GM19238 (cell line): ENCODE results near the gene CFAP157.

Source experiments
- DNase-seq: peaks from one replicate; pipeline ENCODE4 v3.0.0; 2011; ENCODE audit warnings: low spot score; ENCODE audit not compliant: insufficient read length

Gene CFAP157

DNA sequence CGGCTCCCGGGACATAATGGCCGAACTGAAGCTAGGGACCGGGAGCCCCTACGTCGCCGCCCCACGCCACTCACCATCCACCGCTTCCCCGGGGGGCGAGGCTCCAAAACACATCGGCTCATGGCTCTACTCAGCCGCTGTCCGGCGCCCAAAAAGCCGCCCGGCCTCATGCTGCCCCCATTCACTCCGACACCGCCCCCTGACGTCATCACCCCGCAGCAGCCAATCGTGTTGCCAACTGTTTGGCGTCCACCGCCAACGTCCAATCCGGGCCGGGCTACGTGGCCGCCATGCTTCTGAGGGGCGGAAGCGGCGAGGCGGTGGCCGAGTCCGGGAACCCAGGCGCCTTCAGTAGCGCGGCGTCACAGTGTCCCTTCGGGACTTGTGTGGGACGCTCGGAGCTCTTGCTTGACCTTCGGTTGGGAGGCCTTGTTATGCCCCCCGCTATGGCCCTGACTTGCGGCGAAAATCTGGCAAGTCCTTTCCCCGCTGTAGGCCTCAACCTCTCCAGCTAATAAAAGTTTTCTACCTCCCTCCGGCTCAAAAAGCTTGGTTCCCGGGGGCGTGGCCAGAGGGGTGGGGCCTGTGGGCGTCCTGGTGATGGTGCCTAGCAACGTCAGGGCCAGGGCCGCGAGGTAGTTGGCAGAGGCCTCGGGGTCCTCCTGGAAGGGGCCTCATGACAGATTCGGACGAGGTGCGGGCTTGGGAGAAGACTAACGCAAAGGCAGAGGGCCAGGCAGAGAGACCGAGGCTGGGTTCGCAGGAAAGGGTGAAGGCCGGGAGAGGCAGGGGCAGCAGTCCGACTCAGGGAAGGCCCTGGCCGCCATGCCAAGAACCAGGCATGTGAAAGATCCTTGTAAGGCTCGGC is 8.9 kb downstream of the CFAP157 start, which contains the start of the genes PTRH1 and TTC16:
TSS of gene PTRH1 (minus strand) at position 194 of the 868 bp plus-strand sequence. CDS start at position 170, 24 bp downstream.
TSS of gene TTC16 (plus strand) at position 610 of the 868 bp plus-strand sequence. CDS start at position 677, 67 bp downstream.
- peak; percentile 99 for DNase-seq

DNA sequence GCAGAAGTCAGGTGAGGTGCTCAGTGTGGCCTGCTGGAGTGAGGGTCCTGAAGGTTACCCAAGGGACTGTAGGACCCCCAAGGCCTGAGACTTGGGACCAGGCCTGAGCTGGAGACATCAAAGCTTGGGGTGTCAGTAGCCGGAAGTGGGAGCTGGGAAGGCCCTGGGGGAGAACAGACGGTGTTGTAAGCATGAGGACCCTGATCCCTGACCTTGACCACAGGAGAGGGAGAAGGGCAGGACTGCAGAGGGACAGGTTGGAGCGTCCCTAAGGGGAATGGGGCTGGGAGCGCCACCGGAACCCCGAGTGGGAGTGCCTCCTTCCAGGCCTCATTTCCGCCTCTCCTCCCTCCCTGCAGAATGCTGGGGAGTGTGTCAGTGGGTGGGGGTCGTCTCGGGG is 9.6 kb downstream of the CFAP157 start:
- DNase-seq, result no peak

DNA sequence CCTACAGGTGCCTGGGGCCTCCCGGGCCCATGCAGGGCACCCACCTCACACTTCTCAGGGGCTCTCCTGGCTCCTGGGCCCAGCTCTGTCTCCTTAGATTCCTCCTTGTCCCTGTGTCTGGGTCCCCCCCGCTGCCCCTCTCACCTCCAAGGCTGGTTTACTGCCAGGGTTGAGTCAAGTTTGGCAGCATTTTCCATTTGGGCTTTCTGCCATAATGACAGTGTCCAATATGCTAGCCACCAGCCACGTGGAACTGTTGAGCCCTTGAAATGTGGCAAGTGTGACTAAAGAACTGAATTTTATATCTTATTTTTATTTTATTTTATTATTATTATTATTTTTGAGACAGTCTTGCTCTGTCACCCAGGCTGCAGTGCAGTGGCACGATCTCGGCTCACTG is 11.0 kb downstream of the CFAP157 start:
- no peak for DNase-seq

DNA sequence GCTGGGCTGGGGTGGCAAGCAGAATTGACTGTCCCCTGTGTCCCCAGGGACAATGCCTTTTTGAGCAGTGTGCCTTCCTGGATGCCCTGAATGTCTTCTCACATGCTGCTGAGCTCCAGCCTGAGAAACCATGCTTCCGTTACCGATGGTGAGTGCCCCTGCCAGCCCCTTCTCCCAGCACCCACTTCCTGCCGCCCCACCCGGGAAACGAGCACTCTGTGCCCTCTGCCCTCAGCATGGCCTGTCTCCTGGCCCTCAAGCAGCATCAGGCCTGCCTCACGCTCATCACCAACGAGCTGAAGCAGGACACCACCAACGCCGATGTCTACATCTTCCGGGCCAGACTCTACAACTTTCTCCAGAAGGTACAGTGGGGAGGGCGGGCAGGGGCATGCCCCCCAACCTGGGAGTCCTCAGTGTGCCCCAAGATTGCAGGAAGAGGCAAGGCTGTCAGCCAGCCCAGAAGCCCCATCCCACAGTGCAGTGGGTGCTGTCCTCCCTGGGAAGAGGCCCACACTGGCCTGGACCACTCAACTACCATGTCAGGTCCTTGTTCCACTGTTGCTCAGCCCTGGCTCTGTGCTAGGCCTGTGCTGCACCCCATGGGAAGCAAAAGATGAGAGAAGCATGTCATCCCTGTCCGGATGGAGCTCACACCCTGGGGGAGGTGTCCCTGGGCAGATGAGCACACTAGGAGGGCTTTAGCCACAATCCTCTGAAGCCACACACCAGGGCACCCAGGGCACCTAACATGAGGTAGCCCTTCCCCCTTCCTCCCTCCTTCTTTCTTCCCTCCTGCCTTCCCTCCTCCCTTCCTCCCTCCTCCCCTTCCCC is 13.5 kb downstream of the CFAP157 start:
- DNase-seq, result no peak

DNA sequence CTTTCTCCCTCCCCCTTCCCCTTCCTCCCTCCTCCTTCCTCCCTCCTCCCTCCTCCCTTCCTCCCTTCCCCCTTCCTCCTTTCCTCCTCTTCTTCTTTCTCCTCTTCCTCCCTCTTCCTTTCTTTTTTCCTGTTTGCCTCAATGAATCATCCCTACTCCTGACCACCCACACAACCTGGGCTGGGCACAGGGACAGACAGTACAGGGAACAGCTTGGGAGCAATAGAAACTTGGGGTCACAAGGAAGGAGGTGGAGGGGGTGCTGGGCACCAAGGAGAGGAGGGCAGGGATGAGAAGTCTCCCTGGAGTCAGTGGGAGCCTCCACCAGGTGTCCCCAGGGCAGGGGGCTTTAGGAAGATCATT is 14.1 kb downstream of the CFAP157 start:
- DNase-seq, result no peak

DNA sequence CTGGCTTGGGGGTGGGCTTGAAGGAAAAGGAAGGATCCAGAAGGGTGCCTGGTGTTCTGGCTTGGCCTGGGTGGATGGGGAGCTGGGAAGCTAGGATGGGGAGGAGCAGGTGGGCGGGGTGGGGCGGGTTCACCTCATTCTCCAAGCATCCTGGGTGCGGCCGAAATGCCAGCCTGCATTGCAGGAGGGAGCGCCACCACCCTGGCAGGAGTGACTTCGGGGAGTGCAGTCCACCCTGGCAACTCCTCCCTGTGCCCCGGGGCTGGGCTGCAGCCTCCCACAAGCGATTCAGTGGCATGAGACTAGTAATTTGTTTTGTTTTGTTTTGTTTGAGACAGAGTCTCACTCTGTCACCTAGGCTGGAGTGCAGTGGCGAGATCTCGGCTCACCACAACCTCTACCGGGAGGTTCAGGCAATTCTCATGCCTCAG is 14.6 kb downstream of the CFAP157 start:
- no peak for DNase-seq

DNA sequence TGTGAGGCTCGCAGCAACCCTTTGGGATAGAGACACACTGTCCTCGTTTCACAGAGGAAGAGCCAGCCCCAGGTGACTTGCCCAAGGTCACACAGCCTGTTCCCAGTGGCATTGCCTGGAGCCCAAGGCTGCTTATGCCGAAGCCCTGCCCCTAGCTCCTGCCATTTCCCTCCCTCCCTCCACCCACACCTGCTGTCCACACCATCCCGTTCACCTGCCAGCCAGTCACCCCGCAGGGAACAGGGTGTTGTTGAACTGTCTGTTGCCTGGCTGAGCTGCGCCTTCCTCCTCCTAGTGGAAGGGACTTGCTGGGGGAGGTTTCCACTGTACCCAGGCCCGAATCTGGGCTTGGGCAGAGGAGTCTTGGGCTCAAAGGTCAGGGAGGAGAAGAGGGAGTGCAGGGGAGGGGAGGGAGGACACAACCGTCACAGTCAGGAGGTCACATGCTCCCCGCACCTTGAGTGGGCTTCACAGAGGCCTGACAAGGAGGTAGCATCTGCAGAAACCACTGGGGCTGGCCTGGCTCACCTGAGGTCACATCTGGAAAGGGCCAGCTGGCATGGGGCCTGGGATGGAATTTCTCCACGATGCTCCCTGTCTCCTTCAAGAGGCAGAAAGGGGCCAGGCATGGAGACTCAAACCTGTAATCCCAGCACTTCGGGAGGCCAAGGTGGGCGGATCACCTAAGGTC is 15.4 kb downstream of the CFAP157 start:
- DNase-seq, result no peak

DNA sequence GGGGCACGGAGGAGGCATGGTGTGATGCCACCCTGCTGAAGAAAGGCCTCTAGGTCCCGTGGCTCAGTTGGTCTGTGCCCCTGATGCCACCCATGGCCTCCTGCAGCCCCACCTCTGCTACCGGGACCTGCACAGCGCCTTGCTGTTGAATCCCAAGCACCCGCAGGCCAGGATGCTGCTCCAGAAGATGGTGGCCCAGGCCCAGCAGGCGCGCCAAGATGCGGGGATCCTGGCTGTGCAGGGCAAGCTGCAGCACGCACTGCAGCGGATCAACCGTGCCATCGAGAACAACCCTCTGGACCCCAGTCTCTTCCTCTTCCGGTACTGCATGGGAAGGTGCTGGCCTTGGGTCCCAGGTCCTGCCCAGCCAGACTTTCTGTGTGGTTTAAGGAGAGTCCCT is 16.2 kb downstream of the CFAP157 start:
- no peak for DNase-seq

DNA sequence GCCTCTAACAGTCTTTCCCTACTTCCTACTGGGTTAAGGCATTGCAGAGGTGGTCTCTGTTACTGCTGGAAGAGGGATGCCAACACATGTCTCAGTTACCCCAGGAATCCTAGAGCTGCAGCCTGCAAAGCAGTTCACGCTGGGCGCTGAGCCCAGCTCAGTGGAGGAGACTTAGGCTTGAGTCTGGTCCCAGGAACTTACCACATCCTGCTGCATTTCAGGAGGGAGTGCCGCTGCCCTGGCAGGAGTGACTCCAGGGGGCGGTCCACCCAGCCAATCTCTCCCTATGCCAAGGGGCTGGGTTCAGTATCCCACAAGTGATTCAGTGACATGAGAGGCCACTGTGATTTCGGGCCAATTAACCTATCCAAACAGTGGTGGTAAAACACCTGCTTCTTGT is 16.7 kb downstream of the CFAP157 start:
- DNase-seq, result no peak

DNA sequence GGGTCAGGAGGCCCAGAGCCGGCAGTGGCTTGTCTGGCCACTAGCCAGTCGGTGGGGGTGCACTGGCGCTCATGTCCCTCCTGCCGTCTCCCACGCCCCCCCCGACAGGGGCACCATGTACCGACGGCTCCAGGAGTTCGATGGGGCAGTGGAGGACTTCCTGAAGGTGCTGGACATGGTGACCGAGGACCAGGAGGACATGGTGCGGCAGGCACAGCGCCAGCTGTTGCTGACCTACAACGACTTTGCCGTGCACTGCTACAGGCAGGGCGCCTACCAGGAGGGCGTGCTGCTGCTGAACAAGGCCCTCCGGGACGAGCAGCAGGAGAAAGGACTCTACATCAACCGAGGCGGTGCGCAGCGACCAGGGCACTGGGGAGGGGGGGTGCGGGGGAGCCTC is 17.2 kb downstream of the CFAP157 start:
- DNase-seq, result no peak

DNA sequence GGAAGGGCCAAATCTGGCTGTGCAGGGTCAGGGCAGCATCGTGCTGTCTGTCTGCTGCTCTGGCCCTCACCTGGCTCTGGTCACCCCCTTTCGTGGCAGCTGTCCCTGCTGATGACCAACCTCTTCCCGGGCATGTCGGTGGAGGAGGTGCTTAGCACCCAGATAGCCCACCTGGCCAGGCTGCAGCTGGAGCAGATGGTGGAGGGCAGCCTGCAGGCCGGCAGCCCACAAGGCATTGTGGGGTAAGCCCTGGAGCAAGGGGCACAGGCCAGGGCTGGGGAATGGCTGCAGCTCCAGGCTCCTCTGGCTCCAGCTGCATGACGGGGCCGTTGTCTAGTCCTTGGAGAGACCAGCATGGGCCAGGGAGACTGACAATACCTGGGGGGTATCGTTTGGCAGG is 20.1 kb downstream of the CFAP157 start:
- no peak for DNase-seq

DNA sequence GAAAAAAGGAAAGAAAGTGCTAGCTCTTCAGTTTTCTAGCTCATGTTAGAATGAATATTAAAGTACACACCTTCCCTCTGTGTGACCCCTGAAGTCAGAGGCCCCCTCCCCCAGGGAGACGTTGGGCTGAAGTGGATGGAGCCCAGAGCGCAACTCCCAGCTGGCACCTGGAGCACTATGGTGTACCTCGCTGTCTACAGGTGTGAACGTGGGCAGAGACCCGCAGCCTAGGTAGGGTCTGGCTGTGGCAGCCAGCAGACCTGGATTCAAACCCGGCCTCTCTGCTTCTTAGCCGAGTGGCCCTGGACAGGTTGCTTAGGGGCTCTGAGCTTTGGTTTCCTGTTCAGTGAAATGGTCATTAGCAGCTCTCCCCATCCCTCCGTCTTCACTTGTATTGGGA is 22.0 kb downstream of the CFAP157 start:
- no peak for DNase-seq

DNA sequence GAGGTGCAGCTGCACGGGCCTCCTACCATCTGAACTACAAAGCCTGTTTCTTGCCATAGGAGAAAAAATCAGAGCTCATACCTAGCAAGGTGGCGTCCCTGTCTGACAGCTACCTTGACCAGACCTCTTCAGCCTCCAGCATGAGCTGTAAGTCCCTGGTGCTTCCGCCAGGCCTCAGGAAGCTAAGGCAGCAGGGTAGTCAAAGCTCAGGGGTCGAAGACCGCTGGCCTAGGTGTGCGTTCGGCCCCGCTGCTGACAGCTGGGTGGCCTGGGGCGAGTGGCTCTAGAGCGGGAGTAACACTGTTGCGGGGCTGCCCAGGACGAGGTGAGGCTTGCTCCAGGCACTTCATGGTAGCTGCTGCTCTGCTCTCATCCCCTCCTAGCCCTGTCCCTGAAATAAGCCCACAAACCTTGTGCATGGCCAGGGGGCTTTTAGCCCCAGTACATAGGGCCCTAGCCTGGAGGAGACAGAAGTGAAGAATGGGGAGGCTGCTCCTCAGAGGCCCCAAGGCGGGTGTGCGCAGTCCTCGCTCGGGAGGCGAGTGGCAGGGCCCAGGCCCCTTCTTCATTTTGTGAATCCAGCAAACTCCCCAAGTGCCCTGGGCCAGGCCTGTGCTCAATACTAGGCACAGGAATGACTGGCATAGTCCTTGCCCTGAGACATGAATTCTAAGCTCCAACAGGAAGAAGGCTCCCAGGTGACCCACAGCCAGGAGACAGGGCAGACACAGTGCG is 22.9 kb downstream of the CFAP157 start:
- no peak for DNase-seq

DNA sequence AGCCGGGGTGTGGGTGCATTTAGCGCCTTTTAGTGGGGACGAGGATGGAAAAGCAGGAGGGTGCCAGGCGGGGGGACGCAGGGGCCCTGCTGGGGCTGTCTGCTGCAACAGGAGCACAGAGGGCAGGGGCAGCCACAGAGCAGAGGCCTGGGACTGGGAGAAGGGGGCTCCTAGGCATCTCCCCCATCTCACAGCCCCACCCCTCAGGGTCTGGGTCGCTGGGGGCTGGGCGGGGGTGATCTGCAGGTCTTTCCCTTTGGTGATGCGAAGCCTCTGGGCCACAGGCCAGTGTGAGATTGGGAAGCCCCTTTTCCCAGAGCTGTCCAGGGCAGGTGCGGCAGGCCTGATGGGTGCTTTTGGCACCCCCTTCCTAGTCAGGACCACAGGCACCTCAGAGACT is 23.5 kb downstream of the CFAP157 start:
- DNase-seq, result no peak

DNA sequence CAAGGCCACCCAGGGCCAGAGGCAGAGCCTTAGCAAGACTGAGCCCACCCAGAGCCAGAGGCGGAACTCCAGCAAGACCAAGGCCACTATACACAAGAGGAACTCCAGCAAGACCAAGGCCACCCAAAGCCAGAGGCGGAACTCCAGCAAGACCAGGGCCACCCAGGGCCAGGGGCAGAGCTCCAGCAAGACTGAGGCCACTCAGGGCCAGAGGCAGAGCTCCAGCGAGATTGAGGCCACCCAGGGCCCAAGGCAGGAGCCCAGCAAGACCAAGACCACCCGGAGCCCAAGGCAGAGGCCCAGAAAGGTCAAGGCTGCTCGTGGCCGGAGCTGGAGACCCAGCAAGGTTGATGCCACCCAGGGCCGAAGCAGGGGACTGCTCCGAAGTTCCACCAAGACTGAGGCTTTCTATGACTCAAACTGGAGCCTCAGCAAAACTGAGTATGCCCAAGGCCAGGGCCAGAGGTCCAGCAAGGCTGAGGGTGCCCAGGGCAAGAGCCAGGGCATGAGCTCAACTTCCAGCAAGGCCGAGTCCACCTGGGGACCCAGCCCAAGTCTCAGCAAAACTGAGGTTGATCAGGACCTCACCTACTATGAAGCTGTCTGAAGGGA is 24.1 kb downstream of the CFAP157 start:
- DNase-seq, result no peak

DNA sequence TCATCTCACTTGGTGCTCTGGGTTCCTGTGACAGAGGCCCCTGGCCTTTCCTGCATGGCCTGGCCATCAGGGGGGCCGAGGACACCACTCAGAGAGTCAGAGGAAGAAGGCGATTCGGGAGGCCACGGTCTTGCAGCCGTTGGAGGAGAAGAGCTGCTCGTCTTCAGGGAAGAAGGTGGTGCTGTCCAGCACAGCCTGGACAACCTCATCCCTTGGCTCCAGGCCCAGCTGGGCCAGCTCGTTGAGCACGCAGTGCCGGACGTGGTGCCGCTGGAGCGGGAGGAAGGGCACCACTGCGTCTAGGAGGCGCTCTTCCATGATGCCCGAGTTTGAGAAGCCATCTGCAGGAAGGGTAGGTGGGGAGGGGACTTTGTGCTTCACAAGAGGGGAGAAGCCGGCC is 25.1 kb downstream of the CFAP157 start:
- DNase-seq, result no peak

DNA sequence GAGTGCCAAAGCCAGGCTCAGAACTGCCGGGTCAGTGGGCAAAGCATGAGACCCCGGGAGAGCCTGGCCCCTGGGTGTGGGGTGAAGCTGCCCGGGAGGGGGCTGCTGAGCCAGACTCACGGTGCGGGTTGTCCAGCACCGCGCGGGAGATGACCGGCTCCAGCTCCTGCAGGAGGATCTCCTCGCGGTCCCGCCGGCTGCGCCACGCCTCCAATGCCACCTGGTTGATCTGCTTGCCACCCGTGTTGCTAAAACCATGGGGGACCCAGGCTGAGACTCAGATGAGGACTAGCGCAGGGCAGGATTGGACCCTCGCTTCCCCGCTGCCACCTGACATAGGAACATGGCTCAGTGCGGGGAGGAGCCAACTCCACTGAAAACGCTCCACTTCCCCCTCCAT is 25.7 kb downstream of the CFAP157 start:
- DNase-seq, result no peak

DNA sequence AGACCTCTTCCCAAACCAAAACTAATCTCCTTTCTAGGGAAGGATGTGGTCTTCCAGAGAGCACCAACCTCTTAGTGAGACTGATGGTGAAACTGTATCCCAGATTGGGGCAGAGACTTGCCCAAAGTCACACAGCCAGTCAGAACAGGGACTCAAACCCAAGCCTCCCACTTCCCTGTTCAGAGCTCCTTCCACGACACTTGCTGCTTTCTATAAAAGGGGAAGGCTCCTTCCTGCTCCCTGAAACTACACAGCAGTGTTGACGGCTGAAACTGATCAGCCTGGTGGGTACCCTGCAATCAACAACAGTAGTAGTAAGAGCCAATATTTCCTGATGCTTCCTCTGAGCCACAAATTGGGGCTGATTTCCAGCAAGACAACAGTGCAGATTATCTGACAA is 26.8 kb downstream of the CFAP157 start:
- no peak for DNase-seq

DNA sequence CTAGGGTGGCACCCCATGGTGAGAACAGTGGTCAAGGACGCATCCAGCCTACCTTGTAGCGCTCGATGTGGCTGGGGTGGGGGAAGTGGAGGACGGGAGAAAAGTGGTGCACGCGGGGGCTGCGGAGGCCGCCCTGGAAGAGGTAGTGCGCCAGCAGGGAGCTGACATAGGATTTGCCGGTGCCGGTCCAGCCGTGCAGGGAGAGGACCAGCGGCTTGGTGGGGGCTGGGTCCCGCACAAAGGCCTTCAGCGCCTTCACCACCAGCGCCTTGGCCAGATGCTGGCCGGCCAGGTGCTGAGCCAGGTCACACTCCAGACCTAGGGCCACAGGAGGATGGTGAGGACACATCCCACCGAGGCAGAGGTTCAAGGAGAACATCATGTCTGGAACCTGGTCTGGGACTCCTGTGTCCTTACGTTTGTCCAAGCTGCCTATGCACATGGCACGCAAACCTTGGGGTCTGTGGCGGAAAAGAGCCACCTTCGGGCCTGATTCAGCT is 27.5 kb downstream of the CFAP157 start:
- no peak for DNase-seq

DNA sequence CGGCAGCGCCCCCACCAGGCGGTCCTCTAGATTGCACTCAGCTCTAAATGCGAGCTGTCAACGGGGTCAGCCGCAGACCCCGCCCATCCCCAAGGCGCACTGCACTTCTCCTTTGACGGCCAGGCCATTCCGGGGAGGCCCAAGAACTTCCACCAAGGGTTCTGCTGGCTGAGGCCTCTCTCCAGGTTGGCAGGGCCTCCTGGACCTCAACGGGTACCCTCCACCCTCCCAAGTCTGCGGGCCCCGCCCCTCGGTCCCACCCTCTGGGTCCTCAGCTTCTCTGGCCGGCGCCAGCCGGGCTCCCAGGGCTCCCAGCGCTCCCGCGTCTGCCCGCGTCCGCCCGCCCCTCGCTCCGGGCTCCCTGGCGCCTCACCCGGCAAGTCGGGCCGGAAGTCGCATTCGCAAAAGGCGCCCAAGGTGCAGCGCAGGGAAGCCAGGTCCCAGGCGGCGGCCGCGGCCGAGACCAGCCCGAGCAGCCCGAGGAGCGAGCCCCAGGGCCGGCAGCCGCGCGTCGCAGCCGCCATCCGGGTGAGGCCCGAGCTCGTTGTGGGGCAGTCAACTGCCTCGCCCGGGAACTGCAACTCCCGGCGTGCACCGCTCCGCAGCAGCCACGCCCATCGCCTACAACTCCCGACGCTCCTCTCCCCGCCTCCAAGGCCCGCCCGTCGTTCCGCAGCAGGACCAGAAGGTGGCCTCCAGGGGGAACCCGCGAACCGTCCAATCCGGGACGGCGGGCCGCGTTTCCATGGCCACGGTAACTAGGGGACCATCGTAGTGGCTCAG is 28.1 kb downstream of the CFAP157 start, which contains the start of gene TOR2A:
TSS of gene TOR2A (minus strand) at position 548 of the 783 bp plus-strand sequence. CDS start at position 524, 24 bp downstream.
- DNase-seq, result peak; percentile 99
